Progenitor cell of endocrine pancreas (in vitro differentiated cells): ENCODE measurements around the gene RARRES1. TPM values are rescaled to one million over a fixed set of nuclear protein-coding genes. Genes with fewer than 3 reads are reported as not detected.
A peak's percentile ranks its signal among the peaks of the same experiment; 100 is the strongest.

Experiments
- DNase-seq: peaks from one replicate; pipeline ENCODE4 v3.0.0; 2021; ENCODE audit warnings: low spot score; ENCODE audit not compliant: unreplicated experiment
- H3K27ac Mint-ChIP-seq: 2 replicates; pipeline ENCODE4 v1.8.0; 2021; ENCODE audit warnings: mild to moderate bottlenecking, moderate library complexity, mixed read lengths
- H3K27me3 Mint-ChIP-seq: 2 replicates; pipeline ENCODE4 v1.8.0; 2021; ENCODE audit warnings: mixed read lengths
- H3K36me3 Mint-ChIP-seq: 2 replicates; pipeline ENCODE4 v1.8.0; 2022; ENCODE audit warnings: mixed read lengths; ENCODE audit not compliant: insufficient read depth
- H3K4me1 Mint-ChIP-seq: 2 replicates; pipeline ENCODE4 v1.8.0; 2021; ENCODE audit warnings: low read depth, mixed read lengths
- H3K4me3 Mint-ChIP-seq: 2 replicates; pipeline ENCODE4 v1.8.0; 2021; ENCODE audit warnings: low read depth, mild to moderate bottlenecking, moderate library complexity, mixed read lengths
- H3K9me3 Mint-ChIP-seq: 2 replicates; pipeline ENCODE4 v1.8.0; 2021; ENCODE audit warnings: low read depth, mixed read lengths
- CTCF ChIP-seq: fragments of 200-600 bp; sonication (generic); IDR thresholded peaks from one replicate; pipeline ENCODE4 v1.5.0; 2021; ENCODE audit warnings: antibody characterized with exemption, mild to moderate bottlenecking; ENCODE audit not compliant: unreplicated experiment
- total RNA-seq: library from RNA; stranded (reverse); gene quantifications from 2 replicates; pipeline ENCODE4 v1.2.1, GENCODE V29; 2021

The RARRES1 gene
- total RNA-seq, 1 donor from 2014 or later, result 3.3 TPM

- Mint-ChIP-seq H3K36me3 (peaks cover 4% of the 10 kb centered on the region), H3K4me3 (peak overlapping the region; percentile 88), H3K9me3 (no peaks in the 10 kb centered on the region), H3K27ac (peak overlapping the region; percentile 96), H3K4me1 (peaks cover 14% of the 10 kb centered on the region), H3K27me3 (no peaks in the 10 kb centered on the region)
- TF ChIP-seq CTCF, result no peak
- no peak for DNase-seq
These were observed 60.4 kb downstream of the RARRES1 start for GRCh38 chr3:158671821-158672214.

- no peak for DNase-seq
- Mint-ChIP-seq H3K27me3 (no peaks in the 10 kb centered on the region), H3K9me3 (no peaks in the 10 kb centered on the region), H3K27ac (no peak overlapping the region), H3K4me3 (no peak overlapping the region), H3K4me1 (peaks cover 14% of the 10 kb centered on the region), H3K36me3 (peaks cover 6% of the 10 kb centered on the region)
- no peak for TF ChIP-seq CTCF
These were observed 63.8 kb downstream of the RARRES1 start for GRCh38 chr3:158668506-158668905.

GRCh38 chr3:158666416-158666815, 65.8 kb downstream of the RARRES1 start:
- no peak overlapping the region for H3K27ac Mint-ChIP-seq
- no peaks in the 10 kb centered on the region for H3K27me3 Mint-ChIP-seq
- H3K9me3 Mint-ChIP-seq, result no peaks in the 10 kb centered on the region
- peaks cover 4% of the 10 kb centered on the region for H3K4me1 Mint-ChIP-seq
- no peak overlapping the region for H3K4me3 Mint-ChIP-seq
- TF ChIP-seq CTCF, result no peak
- no peak for DNase-seq
- H3K36me3 Mint-ChIP-seq, result peaks cover 6% of the 10 kb centered on the region

GRCh38 chr3:158663832-158664231, 68.4 kb downstream of the RARRES1 start:
- no peak for DNase-seq
- Mint-ChIP-seq H3K4me1 (no peaks in the 10 kb centered on the region), H3K4me3 (no peak overlapping the region), H3K9me3 (no peaks in the 10 kb centered on the region), H3K27ac (no peak overlapping the region), H3K27me3 (no peaks in the 10 kb centered on the region), H3K36me3 (peaks cover 5% of the 10 kb centered on the region)
- TF ChIP-seq CTCF, result no peak

GRCh38 chr3:158663246-158663645, 69.0 kb downstream of the RARRES1 start:
- Mint-ChIP-seq H3K27ac (no peak overlapping the region), H3K4me3 (no peak overlapping the region), H3K9me3 (no peaks in the 10 kb centered on the region), H3K36me3 (peaks cover 4% of the 10 kb centered on the region), H3K27me3 (no peaks in the 10 kb centered on the region), H3K4me1 (no peaks in the 10 kb centered on the region)
- no peak for TF ChIP-seq CTCF
- DNase-seq, result no peak
